Gastroesophageal sphincter (tissue), 3 donors: ENCODE data around the gene USP31.

Source experiments
- CTCF ChIP-seq, 4 experiments: fragments of 200-600 bp in 2 of 4; fragments of 450-650 bp in 2 of 4; sonication (generic) in 1 of 4; IDR thresholded peaks; one replicate each; pipeline ENCODE4 v1.5.1; 2017 to 2019; ENCODE audit warnings: antibody characterized with exemption in 4 of 4, mild to moderate bottlenecking in 2 of 4, moderate library complexity in 2 of 4
- POLR2A ChIP-seq, 2 donors: fragments of 450-650 bp; IDR thresholded peaks; one replicate each; pipeline ENCODE4 v1.6.1; 2017; ENCODE audit warnings: antibody characterized with exemption in 2 of 2, mild to moderate bottlenecking in 2 of 2, moderate library complexity in 1 of 2

GRCh38 chr16:23174622-23175021 lies 25.4 kb upstream of the USP31 start:
- no peak for TF ChIP-seq CTCF (IDR thresholded peaks at IDR 0.05)
- no peak for TF ChIP-seq POLR2A (IDR thresholded peaks at IDR 0.05)
